Stromal cell of bone marrow (primary cell): ENCODE results near the gene DHX38.

Experiments
- DNase-seq: peaks from one replicate; pipeline ENCODE4 v3.0.0-alpha.2; 2012; ENCODE audit warnings: low read depth

DHX38 gene

DNA sequence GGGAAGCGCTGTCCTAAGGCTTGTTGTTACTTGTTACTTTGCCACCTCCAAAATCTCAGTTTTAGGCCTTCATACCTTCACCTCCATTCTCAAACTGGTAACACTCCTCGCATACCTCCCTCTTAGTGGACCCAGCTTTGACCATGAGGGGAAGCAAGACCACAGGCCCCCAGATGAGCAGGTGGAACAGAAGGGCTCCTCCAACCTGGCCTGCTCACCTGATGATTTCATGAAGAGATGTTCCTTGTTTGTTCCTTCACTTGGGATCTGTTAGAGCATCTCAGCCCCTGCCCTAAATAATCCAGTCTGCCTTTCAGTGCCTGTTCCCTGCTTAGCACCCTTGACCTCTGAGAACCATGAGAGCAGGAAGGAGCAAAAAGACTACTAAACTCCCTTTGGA is 28.7 kb downstream of the DHX38 start:
- DNase-seq = no peak

GRCh38 chr16:72122916-72123315 is 29.3 kb downstream of the DHX38 start:
- no peak for DNase-seq

GRCh38 chr16:72123426-72123825 is 29.8 kb downstream of the DHX38 start:
- no peak for DNase-seq

DNA sequence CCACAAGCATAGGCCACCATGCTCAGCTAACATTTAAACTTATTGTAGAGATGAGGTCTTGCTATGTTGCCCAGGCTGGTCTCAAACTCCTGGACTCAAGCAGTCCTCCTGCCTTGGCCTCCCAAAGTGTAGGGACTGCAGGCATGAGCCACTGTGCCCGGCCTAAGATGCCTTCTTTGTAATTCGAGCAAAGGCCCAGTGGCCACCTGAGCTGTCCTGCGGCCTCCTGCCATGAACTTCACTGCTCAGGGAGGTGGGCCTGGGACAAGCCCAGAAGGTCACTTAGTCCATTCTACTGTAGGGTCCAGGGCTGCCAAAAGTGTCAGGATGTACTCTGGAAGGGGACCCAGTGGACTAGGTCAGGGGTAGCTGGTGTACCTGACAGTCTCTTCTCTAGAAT is 30.5 kb downstream of the DHX38 start:
- no peak for DNase-seq

- DNase-seq = peak; percentile 53
Observed at GRCh38 chr16:72124761-72125634, 31.4 kb downstream of the DHX38 start.

GRCh38 chr16:72125635-72126428 is 32.2 kb downstream of the DHX38 start:
- DNase-seq = no peak

GRCh38 chr16:72126429-72126765 is 32.8 kb downstream of the DHX38 start:
- no peak for DNase-seq

DNA sequence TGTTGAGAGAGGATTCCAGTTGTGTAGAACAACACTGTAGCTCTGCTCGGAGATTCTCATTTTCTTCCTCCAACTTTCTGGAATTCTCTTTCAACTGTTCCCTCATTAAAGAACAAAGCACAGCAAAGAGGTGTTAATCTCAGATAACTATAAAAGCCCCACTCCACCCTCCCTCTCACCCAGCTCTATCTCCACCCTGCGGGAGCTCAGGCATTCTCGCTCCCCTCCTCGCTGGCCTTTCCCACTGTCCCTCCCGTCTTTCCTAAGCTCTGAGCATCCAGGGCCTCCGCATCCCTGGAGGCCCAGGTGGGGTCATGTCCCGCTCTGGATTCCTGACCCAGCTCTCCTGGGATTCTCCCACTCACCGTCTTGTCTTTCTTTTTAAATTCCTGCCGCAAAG is 35.1 kb downstream of the DHX38 start:
- no peak for DNase-seq

DNA sequence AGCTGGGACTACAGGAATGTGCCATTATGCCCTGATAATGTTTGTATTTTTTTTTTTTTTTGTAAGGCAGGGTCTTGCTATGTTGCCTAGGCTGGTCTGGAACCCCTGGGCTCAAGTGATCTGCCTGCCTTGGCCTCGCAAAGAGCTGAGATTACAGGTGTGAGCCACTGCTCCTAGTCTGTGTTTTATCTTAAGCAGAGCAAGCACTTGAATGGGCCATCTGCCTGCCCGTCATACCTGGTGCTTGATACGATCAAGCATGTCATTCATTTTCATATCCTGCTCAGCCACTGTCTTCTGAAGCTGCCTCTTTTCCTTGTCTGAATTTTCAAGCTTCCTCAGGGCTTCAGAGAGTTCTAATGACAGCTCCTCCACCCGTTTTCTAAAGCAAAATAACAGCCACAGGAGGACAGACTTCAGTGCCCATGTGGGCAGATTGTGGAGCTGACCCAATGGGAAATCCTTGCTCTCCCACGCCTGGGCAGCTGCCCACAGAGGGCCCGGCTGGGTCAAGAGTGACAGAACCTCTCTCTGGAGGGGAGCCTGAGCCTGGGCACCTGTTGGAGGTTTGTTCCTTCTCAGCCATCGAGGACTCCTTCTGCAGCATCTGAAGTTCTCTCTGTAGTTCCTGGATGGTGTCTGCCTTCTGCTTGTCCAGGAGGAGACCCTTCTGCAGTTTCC is 36.5 kb downstream of the DHX38 start:
- DNase-seq = no peak

- DNase-seq = no peak
Observed at GRCh38 chr16:72131036-72131435, 37.4 kb downstream of the DHX38 start.

GRCh38 chr16:72132726-72133125 is 39.1 kb downstream of the DHX38 start:
- no peak for DNase-seq

GRCh38 chr16:72134507-72134906 is 40.9 kb downstream of the DHX38 start:
- DNase-seq = no peak

DNA sequence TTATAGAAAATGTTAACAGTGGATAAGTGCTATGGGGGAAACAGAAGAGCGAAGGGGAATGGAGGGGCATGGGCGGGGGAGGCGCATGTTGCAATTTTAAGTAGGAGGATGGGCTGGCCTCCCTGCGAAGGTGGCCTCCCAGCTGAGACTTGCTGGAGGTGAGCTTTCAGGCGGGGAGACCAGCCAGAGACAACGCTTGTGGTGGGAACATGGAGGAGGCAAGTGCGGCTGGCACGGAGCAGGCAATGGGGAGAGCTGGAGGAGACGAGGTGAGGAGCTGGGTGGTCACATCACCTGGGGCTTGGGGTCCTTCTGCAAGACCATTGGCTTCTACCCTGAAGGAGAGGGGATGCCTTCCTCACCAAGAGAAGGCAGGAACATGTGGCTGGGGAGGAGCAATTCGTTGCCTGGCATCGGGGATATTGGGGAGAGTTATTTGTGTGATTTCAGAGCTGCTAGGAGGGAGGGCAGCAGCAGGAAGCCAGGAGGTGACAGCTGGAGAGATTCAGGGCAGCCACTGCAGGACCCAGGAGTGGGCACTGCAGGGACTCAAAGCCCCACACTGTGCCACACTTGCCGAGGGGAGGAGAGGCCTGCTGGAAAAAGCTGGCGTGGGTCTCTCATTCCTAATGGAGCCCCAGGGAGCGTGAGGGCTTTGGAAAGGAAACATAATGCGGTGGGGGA is 43.9 kb downstream of the DHX38 start:
- no peak for DNase-seq

- no peak for DNase-seq
Observed at GRCh38 chr16:72138064-72138572, 44.5 kb downstream of the DHX38 start.

- no peak for DNase-seq
Observed at GRCh38 chr16:72139908-72140307, 46.3 kb downstream of the DHX38 start.

GRCh38 chr16:72142476-72142875 is 48.8 kb downstream of the DHX38 start:
- no peak for DNase-seq

DNA sequence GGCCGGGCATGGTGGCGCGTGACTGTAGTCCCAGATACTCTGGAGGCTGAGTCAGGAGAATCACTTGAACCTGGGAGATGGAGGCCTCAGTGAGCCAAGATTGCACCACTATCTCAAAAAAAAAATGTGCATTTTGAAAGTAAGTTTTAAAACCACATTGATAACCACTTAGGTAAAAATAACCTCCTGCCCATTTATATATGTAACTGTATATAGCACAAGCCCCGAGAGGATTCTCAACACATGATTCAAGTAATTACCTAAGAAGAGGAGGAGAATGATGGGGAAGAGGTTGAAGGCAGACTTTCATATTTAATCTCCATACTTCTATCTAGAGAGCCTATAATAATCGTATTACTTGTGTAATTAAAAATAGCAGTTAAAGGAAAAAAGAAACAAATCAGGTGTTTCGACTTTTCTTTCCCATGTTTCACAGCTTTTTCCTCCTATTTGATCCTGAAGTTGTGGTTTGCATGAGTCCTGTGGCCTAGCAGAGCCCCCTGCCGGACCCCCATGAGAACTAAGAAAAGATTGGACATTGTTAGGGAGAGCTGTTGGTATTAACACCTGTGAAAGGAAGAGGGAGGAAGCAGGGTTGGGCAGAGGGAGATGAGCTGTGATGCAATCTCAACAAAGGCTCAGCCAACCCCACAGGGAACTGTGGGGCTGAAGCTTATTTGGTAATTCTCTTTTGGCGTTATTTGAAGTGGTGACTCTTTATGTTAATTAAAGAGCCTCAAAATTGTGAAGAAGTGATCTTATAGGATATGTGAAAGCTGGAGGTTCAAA is 56.2 kb downstream of the DHX38 start:
- DNase-seq = no peak

DNA sequence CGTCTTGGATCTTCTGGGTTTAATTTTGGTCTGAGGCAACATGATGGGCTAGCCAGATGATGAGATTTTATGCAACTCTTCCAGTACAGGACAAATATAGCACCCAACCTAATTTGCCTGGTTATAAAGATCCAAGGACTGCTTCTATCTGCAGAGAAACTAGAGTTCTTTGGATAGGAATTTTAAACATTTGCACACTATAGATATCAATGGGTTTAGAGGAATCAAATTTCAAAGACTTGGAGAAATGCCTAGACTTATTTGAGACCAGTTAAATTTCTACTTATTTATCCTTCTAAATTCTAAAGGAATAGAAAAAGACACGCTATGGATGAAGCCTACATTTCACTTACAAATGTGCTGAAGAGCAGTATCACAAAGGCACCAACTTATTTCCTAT is 65.7 kb downstream of the DHX38 start:
- DNase-seq = no peak

GRCh38 chr16:72159801-72160200 is 66.2 kb downstream of the DHX38 start:
- no peak for DNase-seq

GRCh38 chr16:72162105-72162692 is 68.6 kb downstream of the DHX38 start:
- no peak for DNase-seq
